H9 (cell line): ENCODE measurements around the gene AXIN2. TPM values are rescaled to one million over a fixed set of nuclear protein-coding genes. Genes with fewer than 3 reads are reported as not detected.
"Not testable (repeated sequence)": the region's sequence is repeated elsewhere in the genome, so short reads cannot be mapped to it uniquely, and the experiment has no call there.

Experiments
- DNase-seq: peaks from one replicate; pipeline ENCODE4 v3.0.0-alpha.2; 2017
- H2AFZ ChIP-seq: one replicate; pipeline ENCODE4 v1.6.1; 2013; ENCODE audit warnings: mild to moderate bottlenecking, low read length, control low read depth, moderate library complexity
- H2AK5ac ChIP-seq: 2 replicates; pipeline ENCODE4 v1.6.1; 2013; ENCODE audit warnings: low read length, control low read depth, mixed read lengths; ENCODE audit not compliant: insufficient read length
- H2BK120ac ChIP-seq: one replicate; pipeline ENCODE4 v1.6.1; 2013; ENCODE audit warnings: low read depth, mild to moderate bottlenecking, low read length, control low read depth, inconsistent platforms; ENCODE audit not compliant: poor library complexity, severe bottlenecking
- H2BK12ac ChIP-seq: 2 replicates; pipeline ENCODE4 v1.6.1; 2013; ENCODE audit warnings: low read length, control low read depth, mixed read lengths, low read depth; ENCODE audit not compliant: insufficient read length
- H2BK15ac ChIP-seq: 2 replicates; pipeline ENCODE4 v1.6.1; 2013; ENCODE audit warnings: low read depth, low read length, control low read depth
- H2BK20ac ChIP-seq: one replicate; pipeline ENCODE4 v1.6.1; 2013; ENCODE audit warnings: low read depth, mild to moderate bottlenecking, low read length, control low read depth, inconsistent platforms; ENCODE audit not compliant: poor library complexity, severe bottlenecking
- H2BK5ac ChIP-seq: 2 replicates; pipeline ENCODE4 v1.6.1; 2013; ENCODE audit warnings: low read length, control low read depth, mixed read lengths; ENCODE audit not compliant: insufficient read length
- H3K14ac ChIP-seq: 2 replicates; pipeline ENCODE4 v1.6.1; 2013; ENCODE audit warnings: low read length, control low read depth; ENCODE audit not compliant: insufficient read depth
- H3K18ac ChIP-seq: 2 replicates; pipeline ENCODE4 v1.6.1; 2013; ENCODE audit warnings: low read depth, mild to moderate bottlenecking, mixed read lengths, low read length, control low read depth; ENCODE audit not compliant: insufficient read length
- H3K23ac ChIP-seq: 2 replicates; pipeline ENCODE4 v1.6.1; 2013; ENCODE audit warnings: low read length, control low read depth, mixed read lengths, low read depth; ENCODE audit not compliant: insufficient read length
- H3K23me2 ChIP-seq: 2 replicates; pipeline ENCODE4 v1.6.1; 2013; ENCODE audit warnings: low read depth, mild to moderate bottlenecking, mixed read lengths, low read length, control low read depth; ENCODE audit not compliant: insufficient read length, poor library complexity, severe bottlenecking
- H3K27ac ChIP-seq: 2 replicates; pipeline ENCODE4 v1.5.1; 2013; ENCODE audit warnings: low read length, control low read depth, mixed read lengths, low read depth; ENCODE audit not compliant: insufficient read length
- H3K27me3 ChIP-seq: 2 replicates; pipeline ENCODE4 v1.6.1; 2013; ENCODE audit warnings: low read length, control low read depth, inconsistent platforms; ENCODE audit not compliant: insufficient read depth
- H3K4ac ChIP-seq: 2 replicates; pipeline ENCODE4 v1.6.1; 2013; ENCODE audit warnings: low read depth, mild to moderate bottlenecking, control low read depth, inconsistent platforms, low read length, moderate library complexity
- H3K4me1 ChIP-seq: 2 replicates; pipeline ENCODE4 v1.6.1; 2013; ENCODE audit warnings: low read length, control low read depth, inconsistent platforms; ENCODE audit not compliant: insufficient read depth
- H3K4me2 ChIP-seq: 2 replicates; pipeline ENCODE4 v1.6.1; 2013; ENCODE audit warnings: low read length, control low read depth, mixed read lengths; ENCODE audit not compliant: insufficient read length, insufficient read depth
- H3K56ac ChIP-seq: 2 replicates; pipeline ENCODE4 v1.6.1; 2013; ENCODE audit warnings: low read depth, mild to moderate bottlenecking, mixed read lengths, low read length, control low read depth; ENCODE audit not compliant: insufficient read length
- H3K79me1 ChIP-seq: 2 replicates; pipeline ENCODE4 v1.6.1; 2013; ENCODE audit warnings: low read depth, mild to moderate bottlenecking, moderate library complexity, low read length, control low read depth, inconsistent platforms; ENCODE audit not compliant: insufficient read depth, poor library complexity, severe bottlenecking
- H3K79me2 ChIP-seq: 2 replicates; pipeline ENCODE4 v1.6.1; 2013; ENCODE audit warnings: low read length, control low read depth, inconsistent platforms; ENCODE audit not compliant: insufficient read depth
- H3K9ac ChIP-seq: 2 replicates; pipeline ENCODE4 v1.6.1; 2013; ENCODE audit warnings: low read length, control low read depth, mixed read lengths; ENCODE audit not compliant: insufficient read length; ENCODE audit errors: extremely low read depth
- H3K9me3 ChIP-seq: one replicate; pipeline ENCODE4 v1.6.1; 2013; ENCODE audit warnings: low read depth, low read length, inconsistent platforms; ENCODE audit not compliant: control insufficient read depth
- H3T11ph ChIP-seq: one replicate; pipeline ENCODE4 v1.6.1; 2013; ENCODE audit warnings: mild to moderate bottlenecking, low read length, control low read depth, inconsistent platforms
- H4K20me1 ChIP-seq: one replicate; pipeline ENCODE4 v1.6.1; 2013; ENCODE audit not compliant: control insufficient read depth, insufficient read length, insufficient read depth
- H4K5ac ChIP-seq: 2 replicates; pipeline ENCODE4 v1.6.1; 2013; ENCODE audit warnings: low read depth, mild to moderate bottlenecking, mixed read lengths, low read length, control low read depth; ENCODE audit not compliant: insufficient read length
- H4K8ac ChIP-seq: replicated peaks from 2 replicates; pipeline ENCODE4 v1.6.1; 2013; ENCODE audit warnings: low read length, control low read depth, mixed read lengths, low read depth; ENCODE audit not compliant: insufficient read length
- H4K91ac ChIP-seq: 2 replicates; pipeline ENCODE4 v1.6.1; 2013; ENCODE audit warnings: low read depth, mild to moderate bottlenecking, moderate library complexity, mixed read lengths, low read length, control low read depth; ENCODE audit not compliant: insufficient read length
- H3K27ac Mint-ChIP-seq, 3 experiments: 2 replicates in 2 of 3; 3 replicates in 1 of 3; pipeline ENCODE4 v1.8.0; 2020 to 2021; ENCODE audit warnings: mixed read lengths in 3 of 3, mild to moderate bottlenecking in 1 of 3, moderate library complexity in 1 of 3
- H3K27me3 Mint-ChIP-seq: 2 replicates; pipeline ENCODE4 v1.8.0; 2021; ENCODE audit warnings: low read depth, mild to moderate bottlenecking, moderate library complexity, mixed read lengths
- H3K36me3 Mint-ChIP-seq, 3 experiments: 2 replicates in 2 of 3; 3 replicates in 1 of 3; pipeline ENCODE4 v1.8.0; 2020 to 2021; ENCODE audit warnings: low read depth in 3 of 3, mixed read lengths in 3 of 3; ENCODE audit not compliant: insufficient read depth in 1 of 3
- H3K4me1 Mint-ChIP-seq, 2 experiments: 2 replicates each; pipeline ENCODE4 v1.8.0; 2020; ENCODE audit warnings: mixed read lengths in 2 of 2
- H3K4me3 Mint-ChIP-seq, 2 experiments: 2 replicates in 1 of 2; 3 replicates in 1 of 2; pipeline ENCODE4 v1.8.0; 2020 to 2021; ENCODE audit warnings: mild to moderate bottlenecking in 2 of 2, mixed read lengths in 2 of 2, moderate library complexity in 1 of 2
- H3K9me3 Mint-ChIP-seq, 2 experiments: 2 replicates in 1 of 2; 3 replicates in 1 of 2; pipeline ENCODE4 v1.8.0; 2020; ENCODE audit warnings: mild to moderate bottlenecking in 2 of 2, mixed read lengths in 2 of 2, moderate library complexity in 1 of 2
- CTCF ChIP-seq: fragments of 200-600 bp; sonication (generic); conservative IDR thresholded peaks from 3 replicates; pipeline ENCODE4 v1.8.0; 2021; ENCODE audit warnings: antibody characterized with exemption, mild to moderate bottlenecking
- whole genome bisulfite sequencing: extraction: QIAGEN DNeasy Blood & Tissue Kit; methylation state at CpG from one replicate; pipeline ENCODE4 v1.1.7; 2013; ENCODE audit warnings: missing lambda C conversion rate, low lambda C conversion rate, mixed read lengths; ENCODE audit not compliant: insufficient read length; ENCODE audit errors: extremely low coverage; 5-methylcytosine and 5-hydroxymethylcytosine counted together
- total RNA-seq: library from RNA; stranded (reverse); gene quantifications from 2 replicates; pipeline ENCODE4 v1.2.1, GENCODE V29; 2021

The AXIN2 gene
- total RNA-seq, 1 experiment from 2014 or later, result 35.0 TPM

DNA sequence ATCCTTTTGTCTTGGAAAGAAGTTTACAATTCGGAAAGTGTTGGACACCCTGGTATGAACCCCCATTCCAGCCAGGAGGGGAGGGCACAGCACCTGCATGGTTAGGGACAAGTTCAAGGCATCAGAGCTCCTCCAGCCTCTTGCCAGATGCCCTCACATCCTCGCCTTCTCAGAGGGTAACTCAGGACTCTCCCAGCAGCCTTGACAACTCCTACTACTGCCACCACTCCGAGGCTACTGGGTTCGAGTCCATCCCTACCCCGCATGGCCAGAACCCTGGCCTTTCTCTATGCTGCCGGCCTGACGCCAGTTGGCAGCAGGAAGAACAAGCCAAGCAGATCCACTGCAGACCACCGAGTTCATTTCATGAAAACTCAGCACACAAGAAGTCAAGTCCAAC is 34.1 kb downstream of the AXIN2 start:
- no peaks in the 10 kb centered on the region for H3K79me2 ChIP-seq
- H3K27ac Mint-ChIP-seq, result no peak overlapping the region
- H4K20me1 ChIP-seq, result no peaks in the 10 kb centered on the region
- H2BK20ac ChIP-seq, result no peak overlapping the region
- H3K4me3 Mint-ChIP-seq, result no peak overlapping the region
- H2BK120ac ChIP-seq, result no peak overlapping the region
- no peak overlapping the region for H3K56ac ChIP-seq
- no peak overlapping the region for H3K23ac ChIP-seq
- H3K18ac ChIP-seq, result no peak overlapping the region
- H3K4me2 ChIP-seq, result no peak overlapping the region
- H3K23me2 ChIP-seq, result no peaks in the 10 kb centered on the region
- H3K4me1 Mint-ChIP-seq, result peaks cover 35 to 42% of the 10 kb centered on the region in 2 experiments
- H3K27ac ChIP-seq, result no peak overlapping the region
- no peak overlapping the region for H2AK5ac ChIP-seq
- TF ChIP-seq CTCF, result no peak
- H2BK5ac ChIP-seq, result no peak overlapping the region
- H2BK15ac ChIP-seq, result no peak overlapping the region
- no peak overlapping the region for H3K14ac ChIP-seq
- no peak overlapping the region for H2BK12ac ChIP-seq
- no peaks in the 10 kb centered on the region for H3K9me3 Mint-ChIP-seq
- H3K4ac ChIP-seq, result no peak overlapping the region
- H3K4me1 ChIP-seq, result peaks cover 3% of the 10 kb centered on the region; the same call in 1 of the 2 replicates
- H3K79me1 ChIP-seq, result no peaks in the 10 kb centered on the region
- H3K27me3 Mint-ChIP-seq, result no peaks in the 10 kb centered on the region; the same call in 1 of the 2 replicates
- no peak overlapping the region for H4K91ac ChIP-seq
- no peaks in the 10 kb centered on the region for H3K9me3 ChIP-seq
- no peak overlapping the region for H3T11ph ChIP-seq
- H2AFZ ChIP-seq, result no peak overlapping the region
- no peak overlapping the region for H4K5ac ChIP-seq
- no peak overlapping the region for H3K9ac ChIP-seq
- H4K8ac ChIP-seq, result no peak overlapping the region
- H3K27me3 ChIP-seq, result no peaks in the 10 kb centered on the region
- peak; percentile 29 for DNase-seq
- no CpG with 5 or more reads among the region's 8 CpGs for WGBS
- peaks cover 23 to 46% (median 27%) of the 10 kb centered on the region in 3 experiments for H3K36me3 Mint-ChIP-seq

DNA sequence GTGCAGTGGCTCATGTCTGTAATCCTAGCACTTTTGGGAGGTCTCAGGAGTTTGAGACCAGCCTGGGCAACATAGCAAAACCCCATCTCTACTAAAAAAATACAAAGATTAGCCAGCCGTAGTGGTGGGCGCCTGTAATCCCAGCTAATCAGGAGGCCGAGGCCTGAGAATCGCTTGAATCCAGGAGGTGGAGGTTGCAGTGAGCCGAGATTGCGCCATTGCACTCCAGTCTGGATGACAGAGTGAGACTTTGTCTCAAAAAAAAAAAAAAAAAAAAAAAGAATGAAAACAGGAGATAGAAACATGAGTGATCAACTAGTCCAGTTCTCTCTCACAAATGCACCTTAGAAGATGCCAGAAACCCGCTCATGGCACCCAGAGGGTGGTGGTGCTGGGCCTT is 34.6 kb downstream of the AXIN2 start:
- H3K79me2 ChIP-seq, H3K4me2 ChIP-seq, H2BK15ac ChIP-seq, H2BK12ac ChIP-seq, H3K14ac ChIP-seq, H3K4me3 Mint-ChIP-seq, H4K5ac ChIP-seq, H3K27me3 Mint-ChIP-seq, H2BK5ac ChIP-seq, H2BK120ac ChIP-seq, H2AFZ ChIP-seq, H2AK5ac ChIP-seq, H2BK20ac ChIP-seq, H3K9ac ChIP-seq, H3K4me1 ChIP-seq, H3K79me1 ChIP-seq, H3K56ac ChIP-seq, H3K9me3 Mint-ChIP-seq, DNase-seq, H3K18ac ChIP-seq, H3K27ac Mint-ChIP-seq, H3K23me2 ChIP-seq, H3K9me3 ChIP-seq, H3T11ph ChIP-seq, H3K27ac ChIP-seq, H4K20me1 ChIP-seq, H3K27me3 ChIP-seq, H4K91ac ChIP-seq, H3K4ac ChIP-seq, H4K8ac ChIP-seq, H3K23ac ChIP-seq: not testable (repeated sequence)
- Mint-ChIP-seq H3K4me1 (peaks cover 31 to 38% of the 10 kb centered on the region in 2 experiments), H3K36me3 (peaks cover 18 to 41% (median 22%) of the 10 kb centered on the region in 3 experiments)
- WGBS, result no CpG with 5 or more reads among the region's 7 CpGs
